Heart left ventricle (tissue), 16 donors: ENCODE results near the gene WNT9A. TPM values are rescaled to one million over a fixed set of nuclear protein-coding genes. Genes with fewer than 3 reads are reported as not detected.

ENCODE experiments used
- ATAC-seq, 4 donors: fragments of 200-7000 bp; cut with Tn5 transposase; one replicate each; pipeline ENCODE4 v1.9.1; 2020 to 2022; ENCODE audit warnings: moderate library complexity in 4 of 4, mild to moderate bottlenecking in 3 of 4, moderate number of reproducible peaks in 1 of 4
- DNase-seq, 5 donors: peaks; one replicate each; pipeline ENCODE4 v3.0.0-alpha.2; 2020
- H3K27ac ChIP-seq, 12 donors: fragments of 200-600 bp; sonication (generic) in 4 of 12; one replicate each; pipeline versions ENCODE4 v1.5.0 to v1.8.0; 2016 to 2022; ENCODE audit warnings: mild to moderate bottlenecking in 2 of 12
- H3K27me3 ChIP-seq, 9 donors: fragments of 200-600 bp; sonication (generic) in 2 of 9; one replicate each; pipeline versions ENCODE4 v1.5.1 to v1.8.0; 2016 to 2022; ENCODE audit warnings: mild to moderate bottlenecking in 3 of 9
- H3K36me3 ChIP-seq, 9 donors: fragments of 200-600 bp; sonication (generic) in 2 of 9; one replicate each; pipeline versions ENCODE4 v1.5.0 to v1.8.0; 2018 to 2022; ENCODE audit warnings: mild to moderate bottlenecking in 2 of 9
- H3K4me1 ChIP-seq, 12 donors: fragments of 200-600 bp; sonication (generic) in 4 of 12; one replicate each; pipeline versions ENCODE4 v1.5.0 to v1.8.0; 2016 to 2022; ENCODE audit warnings: mild to moderate bottlenecking in 3 of 12
- H3K4me3 ChIP-seq, 12 donors: fragments of 200-600 bp; sonication (generic) in 4 of 12; one replicate each; pipeline versions ENCODE4 v1.5.0 to v1.8.0; 2017 to 2022; ENCODE audit warnings: mild to moderate bottlenecking in 9 of 12, moderate library complexity in 4 of 12
- H3K9me3 ChIP-seq, 12 donors: fragments of 200-600 bp; sonication (generic) in 4 of 12; one replicate each; pipeline versions ENCODE4 v1.5.0 to v1.8.0; 2016 to 2022; ENCODE audit warnings: mild to moderate bottlenecking in 1 of 12
- POLR2A ChIP-seq, 2 donors: fragments of 450-650 bp; IDR thresholded peaks; one replicate each; pipeline ENCODE4 v1.6.1; 2017; ENCODE audit warnings: antibody characterized with exemption in 2 of 2, mild to moderate bottlenecking in 2 of 2, moderate library complexity in 2 of 2
- WGBS, 4 donors: extraction: QIAGEN DNeasy Blood & Tissue Kit in 2 of 4; methylation state at CpG; one replicate each; pipeline versions ENCODE4 v1.1.5 to v1.1.7; 2013 to 2018; 5-methylcytosine and 5-hydroxymethylcytosine counted together
- intact Hi-C, 10 donors: fragments of 100-400 bp; cut with DNase I; formaldehyde crosslinking; loops; one replicate each; pipeline versions ENCODE4 v1.11.1 to v1.14.2; 2022
- polyA plus RNA-seq, 2 donors: library from polyadenylated mRNA; stranded (reverse); fragments of 200-250 nt; gene quantifications; one replicate each; pipeline ENCODE4 v1.2.3, GENCODE V29; 2013
- total RNA-seq, 9 donors: library from RNA; depleted of rRNA in 2 of 9; stranded (reverse); fragments of >200 nt in 2 of 9; fragmentation: NEBNext Ultra II Directional in 3 of 9; extraction: Animal tissue kit (Norgen Biotek cat#: 25700) in 3 of 9; gene quantifications; one replicate each; pipeline versions ENCODE4 v1.1.0 to v1.2.4, GENCODE V29; 2016 to 2023
- TF ChIP-seq, protein P1 (sequence below), 12 donors: fragments of 200-600 bp; sonication (generic) in 4 of 12; IDR thresholded peaks; one replicate each; pipeline versions ENCODE4 v1.5.0 to v1.8.0; 2018 to 2022; ENCODE audit warnings: antibody characterized with exemption in 12 of 12, mild to moderate bottlenecking in 5 of 12
- donor health status: ischemic (EF 13 %, LVEDD 7.1; RV severe dilation, severe dysfunction).
- donor health status: healthy with polysubstance abuse.
- donor health status: DM: no; HTN: yes; CAD: no.
- donor health status: DM: no; HTN: no; CAD: no.
- donor health status: ischemic (EF 25% LVEDD 6.9; RV normal size, moderate dysfunction).
- donor health status: ischemic (EF 25% LVEDD 5.7; RV mildly dilated, moderate dysfunction).
- donor health status: healthy.
- donor health status: DM: yes; HTN: yes; CAD: no.
- donor health status: ischemic (EF 35%, LVEDD 5.7; RV mildly dilated, moderate dysfunction).
- donor health status: nonischemic (EF 11% LVEDD 7.7; RV severe dilation, severe dysfunction).
- donor health status: DM: yes; HTN: yes; CAD: no.
- donor health status: PGD.
- donor health status: ischemic (EF 29% LVEDD 5.4; RV normal size, mild dysfunction).
- donor health status: nonischemic (EF 23%, LVEDD 6.1; RV moderate dilation, normal function).

Gene WNT9A
- total and polyA plus RNA-seq, 11 donors, result 0.54 to 29.8 (median 2.3) TPM

DNA sequence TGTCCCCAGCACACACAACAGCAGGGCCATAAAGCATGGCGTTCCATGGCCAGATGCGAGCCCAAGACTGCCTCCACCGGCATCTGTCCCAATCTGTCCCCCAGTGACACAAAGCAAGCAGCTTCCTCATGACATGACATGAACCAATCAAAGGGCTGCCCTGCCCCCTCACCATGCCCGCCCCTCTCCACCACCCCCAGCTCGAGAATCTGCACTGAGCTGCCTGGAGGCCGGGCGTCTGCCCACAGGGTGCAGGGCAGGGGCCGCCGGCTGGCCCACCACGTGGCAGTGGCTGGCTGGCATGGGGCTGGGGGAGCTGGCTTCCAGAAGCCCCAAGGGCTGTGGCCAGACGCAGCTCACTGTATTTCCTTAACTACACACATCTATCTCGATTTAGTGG lies 27.8 kb downstream of the WNT9A start:
- 53 to 71% (median 57%) methylated on average over 8 to 12 of the region's 12 CpGs for WGBS, 4 donors
- DNase-seq (peak in 1 of 5 donors; percentile 42), ATAC-seq (no peak)
- intact Hi-C loops, result no loop called here
- no peaks in the 10 kb centered on the region for H3K9me3 ChIP-seq
- H3K27me3 ChIP-seq, result no peaks in the 10 kb centered on the region
- H3K27ac ChIP-seq, result no peak overlapping the region
- no peak for TF ChIP-seq POLR2A (IDR thresholded peaks at IDR 0.05)
- H3K4me3 ChIP-seq, result no peak overlapping the region
- H3K4me1 ChIP-seq, result peaks cover 0 to 8% (median 0%) of the 10 kb centered on the region in 12 donors
- H3K36me3 ChIP-seq, result peaks cover 0 to 28% (median 7%) of the 10 kb centered on the region in 9 donors

DNA sequence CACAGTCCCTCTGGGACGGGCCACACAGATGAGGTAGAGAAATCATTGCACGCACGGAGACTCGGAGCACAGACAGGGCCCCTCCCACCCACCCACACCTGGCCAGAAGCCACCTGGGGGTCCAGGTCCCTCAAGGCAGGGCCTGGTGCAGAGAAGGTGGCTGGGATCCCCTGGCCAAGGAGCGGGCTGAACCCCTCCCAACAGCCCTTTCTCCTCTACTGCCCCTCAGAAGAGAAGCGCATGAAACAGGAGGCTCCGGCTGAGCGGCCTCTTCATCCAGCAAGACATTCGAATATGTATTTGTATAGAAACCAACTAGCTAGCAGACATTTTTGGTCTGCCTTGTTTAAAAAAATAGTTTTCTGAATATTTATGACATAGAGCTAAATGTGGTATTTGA lies 29.0 kb downstream of the WNT9A start:
- Histone ChIP-seq H3K4me1 (peaks cover 0 to 7% (median 0%) of the 10 kb centered on the region in 12 donors), H3K36me3 (peaks cover 0 to 23% (median 7%) of the 10 kb centered on the region in 9 donors), H3K27ac (no peak overlapping the region), H3K9me3 (no peaks in the 10 kb centered on the region), H3K27me3 (no peaks in the 10 kb centered on the region), H3K4me3 (no peak overlapping the region)
- DNase-seq (peak in 1 of 5 donors; percentile 33), ATAC-seq (no peak)
- 92 to 96% (median 93%) methylated on average over 9 of the region's 9 CpGs for WGBS, 4 donors
- intact Hi-C loops, result no loop called here
- no peak for TF ChIP-seq POLR2A (IDR thresholded peaks at IDR 0.05)
- TF ChIP-seq, protein P1, sequence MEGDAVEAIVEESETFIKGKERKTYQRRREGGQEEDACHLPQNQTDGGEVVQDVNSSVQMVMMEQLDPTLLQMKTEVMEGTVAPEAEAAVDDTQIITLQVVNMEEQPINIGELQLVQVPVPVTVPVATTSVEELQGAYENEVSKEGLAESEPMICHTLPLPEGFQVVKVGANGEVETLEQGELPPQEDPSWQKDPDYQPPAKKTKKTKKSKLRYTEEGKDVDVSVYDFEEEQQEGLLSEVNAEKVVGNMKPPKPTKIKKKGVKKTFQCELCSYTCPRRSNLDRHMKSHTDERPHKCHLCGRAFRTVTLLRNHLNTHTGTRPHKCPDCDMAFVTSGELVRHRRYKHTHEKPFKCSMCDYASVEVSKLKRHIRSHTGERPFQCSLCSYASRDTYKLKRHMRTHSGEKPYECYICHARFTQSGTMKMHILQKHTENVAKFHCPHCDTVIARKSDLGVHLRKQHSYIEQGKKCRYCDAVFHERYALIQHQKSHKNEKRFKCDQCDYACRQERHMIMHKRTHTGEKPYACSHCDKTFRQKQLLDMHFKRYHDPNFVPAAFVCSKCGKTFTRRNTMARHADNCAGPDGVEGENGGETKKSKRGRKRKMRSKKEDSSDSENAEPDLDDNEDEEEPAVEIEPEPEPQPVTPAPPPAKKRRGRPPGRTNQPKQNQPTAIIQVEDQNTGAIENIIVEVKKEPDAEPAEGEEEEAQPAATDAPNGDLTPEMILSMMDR (IDR thresholded peaks at IDR 0.05), result no peak

DNA sequence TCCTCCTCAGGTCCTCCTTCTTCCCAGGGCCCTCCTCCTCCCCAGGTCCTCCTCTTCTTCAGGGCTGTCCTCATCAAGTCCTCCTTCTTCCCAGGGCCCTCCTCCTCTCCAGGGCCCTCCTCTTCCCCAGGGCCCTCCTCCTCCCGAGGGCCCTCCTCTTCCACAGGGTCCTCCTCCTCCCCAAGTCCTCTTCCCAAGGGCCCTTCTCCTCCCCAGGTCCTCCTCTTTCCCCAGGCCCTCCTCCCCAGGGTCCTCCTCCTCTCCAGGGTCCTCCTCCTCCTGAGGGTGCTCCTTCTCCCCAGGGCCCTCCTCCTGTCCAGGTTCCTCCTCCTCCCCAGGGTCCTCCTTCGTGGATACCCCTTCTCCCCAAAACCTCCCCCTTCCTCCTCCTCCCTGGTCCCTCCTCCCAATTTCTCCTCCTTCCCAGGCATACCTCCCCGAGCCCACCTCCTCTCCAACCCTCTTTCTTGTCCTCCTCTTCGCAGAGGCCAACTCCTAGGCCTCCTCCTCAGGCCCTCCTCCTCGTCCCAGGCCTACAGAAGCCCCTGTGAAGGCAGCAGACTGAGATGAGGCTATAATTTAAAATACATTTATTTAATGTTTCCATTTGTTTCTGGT lies 29.5 kb downstream of the WNT9A start:
- Histone ChIP-seq H3K4me1 (peaks cover 0 to 7% (median 0%) of the 10 kb centered on the region in 12 donors), H3K4me3 (no peak overlapping the region), H3K9me3 (no peaks in the 10 kb centered on the region), H3K27me3 (no peaks in the 10 kb centered on the region), H3K27ac (no peak overlapping the region), H3K36me3 (peaks cover 0 to 23% (median 7%) of the 10 kb centered on the region in 9 donors)
- TF ChIP-seq, protein P1 (IDR thresholded peaks at IDR 0.05), result no peak
- no peak for TF ChIP-seq POLR2A (IDR thresholded peaks at IDR 0.05)
- ATAC-seq (peak in 1 of 4 donors; percentile 15), DNase-seq (peak in 2 of 5 donors; percentile 5 to 15)
- WGBS, 4 donors, result 86 to 91% (median 88%) methylated on average over 5 of the region's 5 CpGs
- intact Hi-C loops, result no loop called here

DNA sequence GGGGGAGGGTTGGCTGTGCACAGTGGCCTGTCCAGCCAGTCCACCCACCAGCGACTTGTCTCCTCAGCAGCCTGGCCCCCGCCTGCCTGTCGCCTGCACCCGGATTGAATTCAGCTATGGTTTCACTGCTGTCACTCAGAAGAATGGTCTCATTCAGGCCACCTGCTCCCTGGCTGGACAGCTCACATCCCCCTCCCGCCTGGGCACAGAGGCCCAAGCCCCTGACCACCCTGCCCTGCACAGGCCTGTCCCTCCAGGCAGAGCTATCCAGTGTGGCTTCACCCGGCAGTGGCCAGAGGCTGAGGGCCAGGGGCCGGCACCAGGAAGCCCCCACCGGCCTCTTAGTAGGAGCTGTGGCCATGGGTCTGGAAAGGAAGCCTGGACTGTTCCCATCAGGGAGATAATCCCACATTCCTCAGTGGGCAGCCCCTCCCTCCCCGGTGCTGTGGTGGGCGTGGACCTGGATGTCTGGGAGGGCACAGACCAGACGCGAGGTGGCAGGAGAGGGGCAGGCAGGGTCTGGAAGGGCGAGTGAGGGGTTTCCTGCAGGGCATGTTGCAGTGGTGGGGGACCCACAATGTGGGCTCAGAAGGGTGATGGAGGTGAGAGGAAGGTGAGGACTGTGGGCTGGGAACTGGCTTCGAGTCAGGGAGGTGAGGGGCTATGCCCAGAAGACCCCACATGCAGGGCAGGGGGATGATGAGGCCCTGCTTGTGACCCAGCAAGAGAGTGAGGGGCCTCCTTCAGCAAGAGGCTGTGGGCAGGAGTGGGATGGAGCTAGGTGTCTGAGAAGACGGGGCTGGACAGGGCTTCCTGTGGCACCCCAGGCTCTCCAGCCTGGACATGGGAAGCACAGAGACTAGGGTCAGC lies 30.4 kb downstream of the WNT9A start:
- peaks cover 0 to 22% (median 7%) of the 10 kb centered on the region in 9 donors for H3K36me3 ChIP-seq
- intact Hi-C loops, result no loop called here
- H3K27ac ChIP-seq, result no peak overlapping the region
- no peaks in the 10 kb centered on the region for H3K9me3 ChIP-seq
- 52 to 62% (median 55%) methylated on average over 7 to 15 of the region's 15 CpGs for WGBS, 4 donors
- H3K4me1 ChIP-seq, result peaks cover 0 to 7% (median 0%) of the 10 kb centered on the region in 12 donors
- ATAC-seq, result peak in 1 of 4 donors; percentile 4
- peak in 2 of 5 donors; percentile 16 to 58 for DNase-seq
- TF ChIP-seq, protein P1 (IDR thresholded peaks at IDR 0.05), result peak in 1 of 12 donors; percentile 24
- no peak for TF ChIP-seq POLR2A (IDR thresholded peaks at IDR 0.05)
- no peaks in the 10 kb centered on the region for H3K27me3 ChIP-seq
- H3K4me3 ChIP-seq, result no peak overlapping the region
